ENCODE results near the gene TSC22D4. TPM values are rescaled to one million over a fixed set of nuclear protein-coding genes. Genes with fewer than 3 reads are reported as not detected.

The TSC22D4 gene
- total and polyA plus RNA-seq, 4 donors, result 5.5 to 21.2 (median 11.4) TPM

DNA sequence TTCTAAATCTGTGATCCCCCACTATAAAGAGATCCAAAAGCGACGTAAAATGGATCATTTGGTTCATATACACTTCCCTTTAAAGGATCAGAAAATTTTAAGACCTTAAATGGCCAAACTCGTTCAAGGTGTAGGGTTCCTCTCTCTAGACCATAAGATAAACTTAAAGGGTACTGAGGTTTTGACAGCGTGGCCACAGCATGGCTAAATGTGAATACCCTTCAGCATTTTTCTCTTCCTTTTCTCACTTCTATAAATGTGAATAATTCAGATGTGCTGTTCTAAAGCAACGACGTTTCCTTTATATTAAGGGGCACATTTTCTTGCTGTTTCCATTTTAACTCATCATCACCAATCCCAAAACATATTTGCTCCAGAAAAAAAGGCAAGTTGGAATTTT, 55.7 kb downstream of the TSC22D4 start:
- Histone ChIP-seq H3K4me3 (ENCODE audit: low read depth in 1 of 3, low read length in 3 of 3) (no peak overlapping the region), H3K27ac (ENCODE audit: low read depth in 1 of 2, low read length in 2 of 2) (no peak overlapping the region), H3K4me1 (ENCODE audit: control insufficient read depth in 4 of 4, insufficient read depth in 4 of 4, low read length in 3 of 4) (peaks cover 0 to 6% (median 1%) of the 10 kb centered on the region in 4 donors), H3K9me3 (ENCODE audit: control insufficient read depth in 4 of 4, low read length in 3 of 4) (no peaks in the 10 kb centered on the region), H3K36me3 (ENCODE audit: control insufficient read depth in 4 of 4, insufficient read depth in 3 of 4, low read depth in 1 of 4, low read length in 3 of 4) (no peaks in the 10 kb centered on the region), H3K9ac (ENCODE audit: low read depth in 1 of 2, low read length in 2 of 2) (no peak overlapping the region), H3K27me3 (ENCODE audit: control insufficient read depth in 4 of 4, insufficient read depth in 4 of 4, low read length in 3 of 4) (no peaks in the 10 kb centered on the region)
- WGBS, result 91% methylated on average over 6 of the region's 6 CpGs
- TF ChIP-seq FOXA2 (IDR thresholded peaks at IDR 0.05), result no peak
- no peak for TF ChIP-seq HNF4G (IDR thresholded peaks at IDR 0.05)
- no peak for TF ChIP-seq HNF4A (conservative IDR thresholded peaks at IDR 0.05)
- TF ChIP-seq YY1 (IDR thresholded peaks at IDR 0.05), result no peak
- no peak for TF ChIP-seq EGR1 (IDR thresholded peaks at IDR 0.05; ENCODE audit: low read depth in 2 of 2)
- TF ChIP-seq RXRA (IDR thresholded peaks at IDR 0.05), result no peak
- TF ChIP-seq JUND (IDR thresholded peaks at IDR 0.05), result no peak
- no peak for DNase-seq (ENCODE audit: low spot score)

DNA sequence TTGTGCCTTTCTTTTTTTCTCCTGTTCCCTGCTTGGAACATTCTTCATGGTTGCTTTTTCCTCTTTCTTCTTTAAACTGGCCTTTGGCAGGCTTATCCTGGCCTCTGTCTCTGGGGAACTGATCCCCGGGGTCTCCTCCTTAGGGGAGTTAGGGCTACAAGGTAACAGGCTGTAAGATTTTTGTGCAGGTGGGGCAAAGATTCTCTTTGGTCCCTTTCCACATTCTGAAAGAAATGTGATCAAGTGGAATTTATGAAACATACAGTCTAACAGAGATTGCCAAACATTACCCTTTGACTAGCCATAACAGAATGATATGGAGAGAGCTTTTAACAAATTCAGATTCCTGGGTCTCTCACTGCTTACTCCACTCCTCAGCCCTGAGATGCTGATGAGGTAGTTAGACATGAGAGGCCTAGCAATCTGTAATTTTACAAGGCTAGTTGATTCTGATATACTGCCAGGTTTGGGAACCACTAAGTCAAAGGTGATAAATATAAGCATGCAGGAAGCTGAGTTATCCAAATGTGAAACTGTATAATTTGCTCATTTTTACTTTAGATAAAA, 59.3 kb downstream of the TSC22D4 start:
- no peak for DNase-seq (ENCODE audit: low spot score)
- 91% methylated on average over 1 of the region's 1 CpG for WGBS
- H3K36me3 ChIP-seq (ENCODE audit: control insufficient read depth in 4 of 4, insufficient read depth in 3 of 4, low read depth in 1 of 4, low read length in 3 of 4), result no peaks in the 10 kb centered on the region
- TF ChIP-seq YY1 (IDR thresholded peaks at IDR 0.05), result no peak
- no peak for TF ChIP-seq HNF4A (conservative IDR thresholded peaks at IDR 0.05)
- no peak for TF ChIP-seq FOXA2 (IDR thresholded peaks at IDR 0.05)
- no peak for TF ChIP-seq JUND (IDR thresholded peaks at IDR 0.05)
- TF ChIP-seq, protein P1, sequence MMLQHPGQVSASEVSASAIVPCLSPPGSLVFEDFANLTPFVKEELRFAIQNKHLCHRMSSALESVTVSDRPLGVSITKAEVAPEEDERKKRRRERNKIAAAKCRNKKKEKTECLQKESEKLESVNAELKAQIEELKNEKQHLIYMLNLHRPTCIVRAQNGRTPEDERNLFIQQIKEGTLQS (IDR thresholded peaks at IDR 0.05), result no peak
- TF ChIP-seq, protein P2, sequence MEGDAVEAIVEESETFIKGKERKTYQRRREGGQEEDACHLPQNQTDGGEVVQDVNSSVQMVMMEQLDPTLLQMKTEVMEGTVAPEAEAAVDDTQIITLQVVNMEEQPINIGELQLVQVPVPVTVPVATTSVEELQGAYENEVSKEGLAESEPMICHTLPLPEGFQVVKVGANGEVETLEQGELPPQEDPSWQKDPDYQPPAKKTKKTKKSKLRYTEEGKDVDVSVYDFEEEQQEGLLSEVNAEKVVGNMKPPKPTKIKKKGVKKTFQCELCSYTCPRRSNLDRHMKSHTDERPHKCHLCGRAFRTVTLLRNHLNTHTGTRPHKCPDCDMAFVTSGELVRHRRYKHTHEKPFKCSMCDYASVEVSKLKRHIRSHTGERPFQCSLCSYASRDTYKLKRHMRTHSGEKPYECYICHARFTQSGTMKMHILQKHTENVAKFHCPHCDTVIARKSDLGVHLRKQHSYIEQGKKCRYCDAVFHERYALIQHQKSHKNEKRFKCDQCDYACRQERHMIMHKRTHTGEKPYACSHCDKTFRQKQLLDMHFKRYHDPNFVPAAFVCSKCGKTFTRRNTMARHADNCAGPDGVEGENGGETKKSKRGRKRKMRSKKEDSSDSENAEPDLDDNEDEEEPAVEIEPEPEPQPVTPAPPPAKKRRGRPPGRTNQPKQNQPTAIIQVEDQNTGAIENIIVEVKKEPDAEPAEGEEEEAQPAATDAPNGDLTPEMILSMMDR (IDR thresholded peaks at IDR 0.05; ENCODE audit: low read depth, low read length, missing input control), result no peak
- no peak for TF ChIP-seq TAF1 (conservative IDR thresholded peaks at IDR 0.05)
- TF ChIP-seq NR2F2 (IDR thresholded peaks at IDR 0.05), result no peak
- no peaks in the 10 kb centered on the region for H3K4me1 ChIP-seq (ENCODE audit: control insufficient read depth in 4 of 4, insufficient read depth in 4 of 4, low read length in 3 of 4)
- no peak overlapping the region for H3K27ac ChIP-seq (ENCODE audit: low read depth in 1 of 2, low read length in 2 of 2)
- no peak overlapping the region for H3K4me3 ChIP-seq (ENCODE audit: low read depth in 1 of 3, low read length in 3 of 3)
- H3K9me3 ChIP-seq (ENCODE audit: control insufficient read depth in 4 of 4, low read length in 3 of 4), result no peaks in the 10 kb centered on the region
- no peaks in the 10 kb centered on the region for H3K27me3 ChIP-seq (ENCODE audit: control insufficient read depth in 4 of 4, insufficient read depth in 4 of 4, low read length in 3 of 4)
- no peak overlapping the region for H3K9ac ChIP-seq (ENCODE audit: low read depth in 1 of 2, low read length in 2 of 2)

DNA sequence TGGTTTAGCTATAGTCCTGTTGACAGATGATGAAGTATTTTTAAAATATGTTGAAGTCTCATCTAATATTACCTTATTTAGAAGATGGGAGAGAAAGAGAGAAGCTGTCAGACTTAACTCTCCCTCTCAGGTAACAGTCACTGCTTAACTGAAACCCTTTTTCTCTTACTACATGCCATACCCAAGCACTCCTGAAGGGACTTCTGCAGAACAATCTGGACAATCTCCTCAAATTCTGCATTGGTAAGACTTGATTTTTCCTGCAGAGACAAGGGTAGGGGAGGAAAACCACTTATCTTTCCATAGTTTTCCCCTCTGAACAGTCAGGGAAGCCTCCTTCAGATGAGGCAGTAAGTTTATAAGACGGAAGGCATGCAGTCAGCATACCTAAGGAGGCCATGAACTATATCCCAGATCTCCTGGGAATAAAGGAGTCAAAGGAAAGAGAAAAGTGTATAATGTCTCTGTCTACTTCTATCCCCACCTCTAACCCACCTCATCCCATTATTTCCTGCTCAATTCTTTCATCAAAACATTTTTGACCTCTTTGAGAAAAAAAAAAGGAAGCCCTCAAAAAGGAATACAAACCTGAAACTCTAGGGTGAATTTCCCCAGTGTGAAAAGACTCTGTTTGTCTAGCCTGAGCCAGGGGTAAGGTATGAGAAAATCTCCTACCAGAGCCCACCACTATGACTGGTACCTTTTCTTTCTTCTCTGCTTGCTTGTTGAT, 59.9 kb downstream of the TSC22D4 start:
- WGBS, result 96% methylated on average over 1 of the region's 1 CpG
- H3K9ac ChIP-seq (ENCODE audit: low read depth in 1 of 2, low read length in 2 of 2), result no peak overlapping the region
- DNase-seq (ENCODE audit: low spot score), result no peak
- H3K27me3 ChIP-seq (ENCODE audit: control insufficient read depth in 4 of 4, insufficient read depth in 4 of 4, low read length in 3 of 4), result no peaks in the 10 kb centered on the region
- H3K27ac ChIP-seq (ENCODE audit: low read depth in 1 of 2, low read length in 2 of 2), result no peak overlapping the region
- no peaks in the 10 kb centered on the region for H3K4me1 ChIP-seq (ENCODE audit: control insufficient read depth in 4 of 4, insufficient read depth in 4 of 4, low read length in 3 of 4)
- H3K36me3 ChIP-seq (ENCODE audit: control insufficient read depth in 4 of 4, insufficient read depth in 3 of 4, low read depth in 1 of 4, low read length in 3 of 4), result no peaks in the 10 kb centered on the region
- H3K9me3 ChIP-seq (ENCODE audit: control insufficient read depth in 4 of 4, low read length in 3 of 4), result no peaks in the 10 kb centered on the region
- H3K4me3 ChIP-seq (ENCODE audit: low read depth in 1 of 3, low read length in 3 of 3), result no peak overlapping the region
- TF ChIP-seq HNF4G (IDR thresholded peaks at IDR 0.05) (no peak), FOXA2 (IDR thresholded peaks at IDR 0.05) (no peak), TAF1 (conservative IDR thresholded peaks at IDR 0.05) (no peak), FOXA1 (IDR thresholded peaks at IDR 0.05) (no peak), YY1 (IDR thresholded peaks at IDR 0.05) (no peak), GABPA (IDR thresholded peaks at IDR 0.05 in 1 of 2, conservative IDR thresholded peaks at IDR 0.05 in 1 of 2) (no peak), RAD21 (IDR thresholded peaks at IDR 0.05) (no peak), EGR1 (IDR thresholded peaks at IDR 0.05; ENCODE audit: low read depth in 2 of 2) (no peak), JUND (IDR thresholded peaks at IDR 0.05) (no peak), RXRA (IDR thresholded peaks at IDR 0.05) (no peak)
- TF ChIP-seq, protein P3, sequence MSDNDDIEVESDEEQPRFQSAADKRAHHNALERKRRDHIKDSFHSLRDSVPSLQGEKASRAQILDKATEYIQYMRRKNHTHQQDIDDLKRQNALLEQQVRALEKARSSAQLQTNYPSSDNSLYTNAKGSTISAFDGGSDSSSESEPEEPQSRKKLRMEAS (IDR thresholded peaks at IDR 0.05), result no peak
- TF ChIP-seq, protein P2 (IDR thresholded peaks at IDR 0.05; ENCODE audit: low read depth, low read length, missing input control), result no peak
- TF ChIP-seq, protein P1 (IDR thresholded peaks at IDR 0.05), result no peak
- TF ChIP-seq, protein P4, sequence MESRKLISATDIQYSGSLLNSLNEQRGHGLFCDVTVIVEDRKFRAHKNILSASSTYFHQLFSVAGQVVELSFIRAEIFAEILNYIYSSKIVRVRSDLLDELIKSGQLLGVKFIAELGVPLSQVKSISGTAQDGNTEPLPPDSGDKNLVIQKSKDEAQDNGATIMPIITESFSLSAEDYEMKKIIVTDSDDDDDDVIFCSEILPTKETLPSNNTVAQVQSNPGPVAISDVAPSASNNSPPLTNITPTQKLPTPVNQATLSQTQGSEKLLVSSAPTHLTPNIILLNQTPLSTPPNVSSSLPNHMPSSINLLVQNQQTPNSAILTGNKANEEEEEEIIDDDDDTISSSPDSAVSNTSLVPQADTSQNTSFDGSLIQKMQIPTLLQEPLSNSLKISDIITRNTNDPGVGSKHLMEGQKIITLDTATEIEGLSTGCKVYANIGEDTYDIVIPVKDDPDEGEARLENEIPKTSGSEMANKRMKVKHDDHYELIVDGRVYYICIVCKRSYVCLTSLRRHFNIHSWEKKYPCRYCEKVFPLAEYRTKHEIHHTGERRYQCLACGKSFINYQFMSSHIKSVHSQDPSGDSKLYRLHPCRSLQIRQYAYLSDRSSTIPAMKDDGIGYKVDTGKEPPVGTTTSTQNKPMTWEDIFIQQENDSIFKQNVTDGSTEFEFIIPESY (IDR thresholded peaks at IDR 0.05), result no peak

Data from liver (tissue), 9 donors.